Neural cell (in vitro differentiated cells): Measurements from ENCODE around the gene DDTL.
"Not testable (repeated sequence)": the region's sequence is repeated elsewhere in the genome, so short reads cannot be mapped to it uniquely, and the experiment has no call there.

Experiments used
- EZH2 ChIP-seq: fragments of 200-600, 300-800 bp; shearing (Covaris generic), sonication (generic); IDR thresholded peaks from 2 replicates; pipeline ENCODE4 v1.6.1; 2014; ENCODE audit warnings: antibody characterized with exemption, low read length, borderline replicate concordance, mild to moderate bottlenecking; ENCODE audit not compliant: insufficient read depth, poor library complexity, severe bottlenecking
- RAD21 ChIP-seq: fragments of 450-650 bp; conservative IDR thresholded peaks from 2 replicates; pipeline ENCODE4 v1.6.1; 2014; ENCODE audit warnings: antibody characterized with exemption, mild to moderate bottlenecking, moderate library complexity
- SMC3 ChIP-seq: fragments of 450-650 bp; conservative IDR thresholded peaks from 2 replicates; pipeline ENCODE4 v1.6.1; 2014; ENCODE audit warnings: antibody characterized with exemption, mild to moderate bottlenecking, moderate library complexity; ENCODE audit not compliant: poor library complexity
- TF ChIP-seq, protein P1 (sequence below): fragments of 450-650 bp; IDR thresholded peaks from 2 replicates; pipeline ENCODE4 v1.5.1; 2014; ENCODE audit warnings: antibody characterized with exemption, mild to moderate bottlenecking, moderate library complexity; ENCODE audit not compliant: poor library complexity, severe bottlenecking

GRCh38 chr22:23956301-23956900 lies 10.3 kb upstream of the DDTL start:
- TF ChIP-seq, protein P1, sequence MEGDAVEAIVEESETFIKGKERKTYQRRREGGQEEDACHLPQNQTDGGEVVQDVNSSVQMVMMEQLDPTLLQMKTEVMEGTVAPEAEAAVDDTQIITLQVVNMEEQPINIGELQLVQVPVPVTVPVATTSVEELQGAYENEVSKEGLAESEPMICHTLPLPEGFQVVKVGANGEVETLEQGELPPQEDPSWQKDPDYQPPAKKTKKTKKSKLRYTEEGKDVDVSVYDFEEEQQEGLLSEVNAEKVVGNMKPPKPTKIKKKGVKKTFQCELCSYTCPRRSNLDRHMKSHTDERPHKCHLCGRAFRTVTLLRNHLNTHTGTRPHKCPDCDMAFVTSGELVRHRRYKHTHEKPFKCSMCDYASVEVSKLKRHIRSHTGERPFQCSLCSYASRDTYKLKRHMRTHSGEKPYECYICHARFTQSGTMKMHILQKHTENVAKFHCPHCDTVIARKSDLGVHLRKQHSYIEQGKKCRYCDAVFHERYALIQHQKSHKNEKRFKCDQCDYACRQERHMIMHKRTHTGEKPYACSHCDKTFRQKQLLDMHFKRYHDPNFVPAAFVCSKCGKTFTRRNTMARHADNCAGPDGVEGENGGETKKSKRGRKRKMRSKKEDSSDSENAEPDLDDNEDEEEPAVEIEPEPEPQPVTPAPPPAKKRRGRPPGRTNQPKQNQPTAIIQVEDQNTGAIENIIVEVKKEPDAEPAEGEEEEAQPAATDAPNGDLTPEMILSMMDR = peak; percentile 95
- TF ChIP-seq RAD21 = peak; percentile 92
- TF ChIP-seq EZH2 = not testable (repeated sequence)
- peak; percentile 92 for TF ChIP-seq SMC3
